Measurements from ENCODE around the gene PHLDB3.
"Not testable (repeated sequence)": the region's sequence is repeated elsewhere in the genome, so short reads cannot be mapped to it uniquely, and the experiment has no call there.

PHLDB3 gene

GRCh38 chr19:43504426-43505185, at the start of gene PHLDB3:
Gene PHLDB3 (minus strand): TSS chr19:43504746. CDS start chr19:43504118, 628 bp downstream.
- no peak for DNase-seq

DNA sequence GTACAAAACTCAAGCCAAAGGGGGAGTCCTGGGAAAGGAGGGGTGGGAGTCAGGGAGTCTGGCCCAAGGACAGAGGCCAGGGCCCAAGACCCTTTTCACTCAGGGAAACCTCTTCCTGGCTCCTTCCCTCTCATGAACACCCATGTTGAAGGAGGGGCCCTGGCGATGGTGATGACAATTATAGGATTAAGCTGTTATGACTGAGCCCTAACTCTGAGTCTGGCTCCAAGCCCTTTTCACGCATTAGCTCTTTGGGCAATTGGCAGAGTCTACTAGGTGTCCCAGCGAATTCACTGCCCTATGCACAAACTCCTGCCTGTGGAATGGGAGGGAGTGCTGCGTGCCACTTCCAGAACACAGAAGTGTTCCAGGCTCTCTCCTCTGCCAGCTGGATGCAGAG, 49.1 kb upstream of the PHLDB3 start:
- DNase-seq: no peak

- DNase-seq: no peak
These were observed 48.1 kb upstream of the PHLDB3 start for GRCh38 chr19:43552616-43553015.

DNA sequence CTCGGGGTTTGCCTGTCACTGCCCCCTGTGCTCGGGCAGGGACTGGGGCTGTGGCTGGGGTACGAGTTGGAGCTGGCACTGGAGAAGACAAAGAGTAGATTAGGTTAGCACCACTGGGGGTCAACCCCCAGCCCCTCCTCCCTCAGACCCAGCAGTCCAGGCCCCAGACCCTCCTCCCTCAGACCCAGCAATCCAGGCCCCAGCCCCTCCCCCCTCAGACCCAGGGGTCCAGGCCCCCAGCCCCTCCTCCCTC, 47.6 kb upstream of the PHLDB3 start:
- DNase-seq: no peak

GRCh38 chr19:43551399-43552197, 47.1 kb upstream of the PHLDB3 start:
- no peak for DNase-seq

DNA sequence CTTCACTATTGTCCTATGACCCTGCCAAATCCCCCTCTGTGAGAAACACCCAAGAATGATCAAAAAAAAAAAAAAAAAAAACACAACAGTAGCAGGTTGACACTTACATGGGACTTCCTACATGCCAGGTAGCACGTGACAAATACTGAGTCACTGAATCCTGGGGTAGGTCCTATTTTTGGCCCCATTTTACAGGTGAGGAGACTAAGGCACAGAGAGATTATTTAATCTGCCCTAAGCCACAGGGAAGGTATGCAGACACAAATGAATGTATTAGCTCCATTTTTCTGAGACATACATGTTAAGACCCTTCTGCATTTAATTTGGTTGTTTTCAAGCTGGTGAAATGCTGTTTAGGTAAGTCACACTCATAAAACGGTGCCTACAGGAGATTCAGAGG, 44.2 kb upstream of the PHLDB3 start:
- DNase-seq: no peak

DNA sequence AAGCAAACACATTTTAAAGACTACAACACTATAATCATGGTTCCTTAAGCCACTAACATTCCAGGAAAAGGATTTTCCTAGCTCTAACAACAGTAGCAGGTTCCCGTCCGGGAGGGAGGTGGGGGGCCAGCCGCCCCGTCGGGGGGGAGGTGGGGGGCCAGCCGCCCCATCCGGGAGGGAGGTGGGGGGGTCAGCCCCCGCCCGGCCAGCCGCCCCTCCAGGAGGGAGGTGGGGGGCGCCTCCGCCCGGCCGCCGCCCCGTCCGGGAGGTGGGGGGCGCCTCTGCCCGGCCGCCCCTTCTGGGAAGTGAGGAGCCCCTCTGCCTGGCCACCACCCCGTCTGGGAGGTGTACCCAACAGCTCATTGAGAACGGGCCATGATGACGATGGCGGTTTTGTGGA, 43.4 kb upstream of the PHLDB3 start:
- DNase-seq: not testable (repeated sequence)

DNA sequence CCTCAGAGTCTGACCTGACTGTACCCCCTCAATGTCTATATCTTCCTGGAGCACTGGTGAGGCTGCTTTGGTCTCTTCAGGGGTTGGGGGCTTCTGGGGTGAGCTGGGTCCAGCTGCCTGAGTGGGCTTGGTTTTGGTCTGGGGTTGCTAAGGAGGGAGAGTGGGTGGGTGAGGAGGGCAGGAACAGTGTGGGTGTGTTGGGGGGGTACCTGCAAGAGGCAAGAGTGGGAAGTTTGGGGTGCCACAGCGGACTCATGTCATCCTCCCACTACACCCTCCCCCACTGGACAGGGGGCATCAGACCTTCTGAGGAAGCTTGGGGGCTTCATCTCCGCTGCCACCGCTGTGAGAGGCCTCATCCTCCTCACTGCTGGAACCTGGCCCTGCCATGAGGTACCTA, 42.0 kb upstream of the PHLDB3 start:
- DNase-seq: no peak

- DNase-seq: no peak
These were observed 41.4 kb upstream of the PHLDB3 start for GRCh38 chr19:43545981-43546380.

DNA sequence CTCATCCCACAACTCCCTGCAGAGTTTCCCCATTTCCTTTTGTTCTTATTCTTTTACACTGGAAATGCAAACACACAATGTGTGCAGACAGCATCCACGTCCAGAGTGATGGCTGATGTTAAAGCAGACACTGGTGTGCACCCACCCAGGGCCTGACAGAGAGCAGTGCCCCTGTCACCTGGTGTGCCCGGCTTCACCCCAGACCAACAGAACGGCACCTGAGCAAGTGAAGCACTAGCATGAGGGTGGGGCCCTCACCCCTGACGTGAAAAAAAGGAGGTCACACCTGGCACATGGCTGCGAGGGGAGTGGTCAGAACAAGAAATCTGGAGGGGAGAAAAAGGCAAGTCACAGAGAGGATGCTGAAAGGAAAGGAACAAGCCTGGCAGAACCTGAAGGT, 40.7 kb upstream of the PHLDB3 start:
- DNase-seq: no peak

- DNase-seq: no peak
These were observed 39.5 kb upstream of the PHLDB3 start for GRCh38 chr19:43544077-43544476.

DNA sequence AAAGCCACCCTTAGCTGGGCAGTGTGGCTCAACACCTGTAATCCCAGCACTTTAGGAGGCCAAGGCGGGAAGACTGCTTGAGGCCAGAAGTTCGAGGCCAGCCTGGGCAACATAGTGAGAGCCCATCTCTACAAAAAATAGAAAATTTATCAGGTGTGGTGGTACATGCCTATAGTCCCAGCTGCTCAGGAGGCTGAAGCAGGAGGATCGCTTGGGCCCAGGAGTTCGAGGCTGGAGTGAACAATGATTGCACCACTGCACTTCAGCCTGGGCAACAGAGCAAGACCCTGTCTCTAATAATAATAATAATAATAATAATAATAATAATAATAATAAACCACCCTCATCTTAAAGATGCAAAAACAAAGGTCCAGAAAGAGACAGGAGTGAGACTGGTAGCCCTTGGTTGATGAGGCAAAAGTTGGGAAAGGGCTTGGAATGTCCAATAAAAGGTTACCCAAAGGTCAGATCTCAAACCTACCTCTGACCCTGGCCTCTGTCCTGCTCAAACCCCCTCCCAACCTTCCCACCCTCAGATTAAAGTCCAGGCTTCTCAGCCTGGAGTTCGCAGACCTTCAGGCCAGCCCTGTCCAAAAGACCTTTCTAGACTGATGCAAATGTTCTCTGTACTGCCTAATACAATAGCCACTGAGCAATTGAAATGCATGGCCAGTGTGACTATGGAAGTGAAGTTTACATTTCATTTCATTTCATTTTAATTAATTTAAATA, 37.5 kb upstream of the PHLDB3 start:
- DNase-seq: no peak

DNA sequence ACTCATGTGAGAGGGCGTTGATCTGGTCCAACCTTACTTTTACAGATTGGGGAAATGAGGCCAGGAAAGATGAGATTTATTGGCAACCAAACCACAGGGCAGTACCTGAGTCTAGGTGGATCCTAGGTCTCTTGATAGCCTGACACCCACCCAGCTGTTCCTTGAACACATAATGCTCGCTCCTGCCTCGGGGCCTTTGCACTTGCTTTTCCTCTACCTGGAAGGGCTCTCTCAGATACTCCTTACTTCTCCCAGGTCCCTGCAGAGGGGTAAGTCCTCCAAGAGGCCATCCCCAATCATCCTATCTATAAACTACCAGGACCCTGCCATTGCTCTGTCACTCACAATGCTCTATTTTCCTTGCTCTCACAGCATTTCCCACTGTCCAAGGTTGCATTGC, 35.8 kb upstream of the PHLDB3 start:
- no peak for DNase-seq

DNA sequence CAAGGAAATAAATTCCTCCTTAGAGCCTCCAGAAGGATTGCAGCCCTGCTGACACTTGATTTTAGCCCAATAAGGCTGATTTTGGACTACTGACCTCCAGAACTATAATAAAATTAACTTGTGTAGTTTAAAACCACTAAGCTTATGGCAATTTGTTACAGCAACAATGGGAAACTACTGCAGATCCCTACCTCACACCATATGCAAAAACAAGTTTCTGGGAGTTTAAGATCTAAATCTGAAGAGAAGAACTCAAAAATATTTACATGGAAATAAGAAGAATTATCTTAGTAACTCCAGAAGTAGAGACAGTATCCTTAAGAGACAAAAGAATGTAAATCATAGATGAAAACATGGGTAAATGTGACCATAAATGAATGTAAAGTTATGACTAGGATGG, 34.4 kb upstream of the PHLDB3 start:
- no peak for DNase-seq

- DNase-seq: no peak
These were observed 30.5 kb upstream of the PHLDB3 start for GRCh38 chr19:43534816-43535761.

DNA sequence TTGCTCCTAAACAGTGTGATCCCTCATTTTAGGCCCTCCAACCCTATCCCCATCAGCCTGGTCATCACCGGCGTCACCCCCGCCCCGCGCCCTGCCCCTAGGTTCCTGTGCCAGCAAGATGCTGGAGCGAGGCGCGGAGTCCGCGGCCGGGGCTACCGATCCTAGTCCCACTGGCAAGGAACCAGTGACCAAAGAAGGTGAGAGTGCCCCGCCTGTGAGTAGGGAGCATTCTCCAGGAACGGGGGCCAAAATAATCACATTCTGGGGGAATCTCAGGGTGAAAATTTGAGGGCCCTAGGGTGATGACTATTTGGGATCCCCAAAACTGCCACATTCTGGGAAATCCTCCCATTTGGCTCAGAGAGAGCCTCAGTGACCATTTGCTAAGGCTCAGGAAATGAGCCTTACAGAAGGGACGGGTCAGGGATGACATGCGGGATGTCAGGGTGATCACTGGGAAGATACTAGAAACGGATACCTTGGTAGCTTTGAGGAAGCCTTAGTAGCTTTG, 29.8 kb upstream of the PHLDB3 start:
- no peak for DNase-seq

DNA sequence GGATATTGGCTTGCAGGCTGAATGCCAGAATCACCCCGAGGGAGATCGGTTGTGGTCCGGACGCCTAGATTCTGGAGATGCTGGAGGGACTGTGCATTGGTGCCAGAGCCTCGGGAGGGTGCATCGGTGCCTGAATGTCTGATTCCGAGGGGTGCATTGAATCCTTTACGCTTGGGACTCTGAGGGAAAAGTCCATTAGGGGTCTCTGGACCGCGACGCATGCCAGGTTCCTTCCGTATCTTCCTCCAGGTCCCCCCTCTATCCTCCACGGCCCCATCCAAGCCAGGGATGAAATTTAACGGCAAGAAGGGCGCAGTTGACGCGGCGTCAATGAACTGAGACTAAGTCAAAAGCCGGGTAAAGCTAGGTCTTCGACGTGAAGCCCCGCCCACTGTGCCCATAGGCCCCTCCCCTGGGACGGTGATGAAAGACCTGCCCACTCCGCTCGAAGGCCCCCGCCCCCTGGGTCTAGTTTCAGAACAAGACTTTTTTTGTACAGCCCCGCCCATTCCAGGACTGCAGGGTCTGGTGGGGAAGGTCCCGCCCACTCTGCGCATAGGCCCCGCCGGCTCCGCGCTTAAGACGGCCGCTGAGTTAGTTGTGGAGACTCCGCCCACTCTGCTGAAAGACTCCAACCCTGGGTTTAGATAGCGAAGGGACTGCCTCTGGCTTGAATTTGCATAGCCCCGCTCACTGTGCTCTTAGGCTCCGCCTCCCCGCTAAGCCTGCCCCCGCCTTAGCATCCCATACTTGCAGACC, 29.2 kb upstream of the PHLDB3 start:
- DNase-seq: peak; percentile 97

- peak; percentile 88 for DNase-seq
These were observed 28.5 kb upstream of the PHLDB3 start, which contains the start of gene ZNF575 for GRCh38 chr19:43532962-43533545. Gene ZNF575 (plus strand): TSS chr19:43533188. CDS start chr19:43534423, 1,235 bp downstream.

DNA sequence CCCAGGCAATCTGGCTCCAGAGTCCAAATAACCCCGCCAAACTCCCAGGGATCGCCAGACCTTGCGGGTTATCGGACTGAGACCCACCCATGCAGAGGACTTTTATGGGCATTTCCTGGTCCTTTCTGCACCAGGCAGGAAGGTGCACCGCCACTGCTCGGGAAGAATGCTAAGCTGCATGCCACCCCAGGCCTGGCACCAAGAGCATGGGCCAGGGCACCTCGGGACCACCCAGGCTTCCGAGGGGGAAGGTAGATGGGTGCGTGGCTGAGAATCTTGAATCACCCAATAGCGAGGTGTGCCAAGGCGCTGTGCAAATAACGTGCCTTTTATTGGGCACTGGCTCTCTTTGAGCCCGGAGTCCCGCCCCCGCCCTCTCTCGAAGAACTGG, 28.0 kb upstream of the PHLDB3 start:
- peak; percentile 67 for DNase-seq

GRCh38 chr19:43527860-43528622, 23.5 kb upstream of the PHLDB3 start:
- DNase-seq: peak; percentile 58

Data from kidney glomerular epithelial cell (primary cell).